Transverse colon (tissue), 4 donors: ENCODE data around the gene FCRL4. TPM values are rescaled to one million over a fixed set of nuclear protein-coding genes. Genes with fewer than 3 reads are reported as not detected.

Source experiments
- DNase-seq: peaks from one replicate; pipeline ENCODE4 v3.0.0-alpha.2; 2019
- H3K27ac ChIP-seq, 4 donors: fragments of 200-600 bp; sonication (generic); 2 replicates each; pipeline ENCODE4 v1.5.1; 2016 to 2018; ENCODE audit warnings: inconsistent platforms in 4 of 4
- H3K27me3 ChIP-seq: fragments of 200-600 bp; sonication (generic); 2 replicates; pipeline ENCODE4 v1.5.1; 2017; ENCODE audit warnings: inconsistent platforms
- H3K36me3 ChIP-seq, 4 donors: fragments of 200-600 bp; sonication (generic); 2 replicates each; pipeline ENCODE4 v1.5.1; 2017 to 2019; ENCODE audit warnings: inconsistent platforms in 4 of 4
- H3K4me1 ChIP-seq, 4 donors: fragments of 200-600 bp; sonication (generic); 2 replicates each; pipeline ENCODE4 v1.5.1; 2017 to 2020; ENCODE audit warnings: inconsistent platforms in 4 of 4
- H3K4me3 ChIP-seq, 4 donors: fragments of 200-600 bp; sonication (generic); 1 replicate in 1 of 4; 2 replicates in 3 of 4; pipeline versions ENCODE4 v1.5.1 to v1.6.1; 2017 to 2019; ENCODE audit warnings: inconsistent platforms in 4 of 4
- H3K9me3 ChIP-seq, 2 donors: fragments of 200-600 bp; sonication (generic); 2 replicates each; pipeline ENCODE4 v1.5.1; 2017 to 2019; ENCODE audit warnings: inconsistent platforms in 2 of 2
- EP300 ChIP-seq: sonication (generic); formaldehyde crosslinking; IDR thresholded peaks from one replicate; pipeline ENCODE4 v1.6.1; 2017; ENCODE audit warnings: antibody characterized with exemption, low read depth
- POLR2A ChIP-seq: fragments of 450-650 bp; IDR thresholded peaks from one replicate; pipeline ENCODE4 v1.6.1; 2016; ENCODE audit warnings: antibody characterized with exemption, mild to moderate bottlenecking, moderate library complexity
- POLR2AphosphoS5 ChIP-seq, 3 donors: sonication (generic); formaldehyde crosslinking; IDR thresholded peaks; one replicate each; pipeline ENCODE4 v1.6.1; 2016; ENCODE audit warnings: antibody characterized with exemption in 3 of 3
- WGBS, 2 donors: methylation state at CpG; one replicate each; pipeline ENCODE4 v1.1.5; 2018; ENCODE audit warnings: low coverage in 1 of 2; 5-methylcytosine and 5-hydroxymethylcytosine counted together
- in situ Hi-C, 4 donors: fragments of 200-750 bp; cut with MboI; loops; one replicate each; pipeline versions ENCODE4 v1.15.0 to v1.15.1; 2017; ENCODE audit warnings: low sequenced_read_pairs in 3 of 4, low pct_ligation_motif_present in 1 of 4, low pct_unique_long_range_greater_than_20kb in 1 of 4
- intact Hi-C: fragments of 100-400 bp; cut with DNase I; formaldehyde crosslinking; loops from one replicate; pipeline ENCODE4 v1.15.1; 2023; ENCODE audit warnings: low total_unique reads
- total RNA-seq, 4 donors: library from RNA; depleted of rRNA; stranded (reverse); fragments of >200 nt; gene quantifications; one replicate each; pipeline ENCODE4 v1.1.0, GENCODE V29; 2016
- TF ChIP-seq, protein P1 (sequence below), 5 experiments: fragments of 200-600 bp in 3 of 5; fragments of 450-650 bp in 2 of 5; sonication (generic) in 3 of 5; IDR thresholded peaks; 1 replicate in 2 of 5; 2 replicates in 3 of 5; pipeline ENCODE4 v1.5.1; 2016 to 2017; ENCODE audit warnings: antibody characterized with exemption in 5 of 5, inconsistent platforms in 3 of 5, mild to moderate bottlenecking in 2 of 5, moderate library complexity in 1 of 5

The FCRL4 gene
- total RNA-seq, 4 donors from 2014 or later = not detected

DNA sequence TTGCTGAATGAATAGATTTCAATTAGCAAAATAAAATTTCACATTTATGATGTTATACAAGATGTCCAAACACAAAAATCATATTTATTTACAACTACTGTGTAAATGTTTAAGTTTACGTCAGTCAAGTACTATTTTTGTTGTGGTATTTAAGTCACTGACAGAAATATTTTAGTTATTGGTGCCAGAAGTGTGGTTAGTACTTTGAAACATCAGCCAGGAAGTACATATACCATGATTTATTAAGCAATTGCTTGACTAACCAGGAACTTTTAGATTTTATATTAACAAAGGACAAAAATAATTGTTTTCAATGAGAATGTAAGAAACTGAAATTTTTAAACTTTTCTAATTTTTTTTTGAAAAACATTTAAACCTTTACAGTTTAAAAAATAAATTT, 2.4 kb upstream of the FCRL4 start:
- in situ Hi-C loops = no loop called here
- WGBS, 2 donors = 44 to 56% methylated on average over 1 of the region's 1 CpG
- intact Hi-C loops = no loop called here

GRCh38 chr1:157596384-157596783, 1.5 kb downstream of the FCRL4 start:
- no peaks in the 10 kb centered on the region for H3K4me1 ChIP-seq
- 74 to 84% methylated on average over 6 of the region's 6 CpGs for WGBS, 2 donors
- no peak overlapping the region for H3K4me3 ChIP-seq
- DNase-seq = no peak
- no peak overlapping the region for H3K27ac ChIP-seq
- no peak for TF ChIP-seq POLR2A
- no peak for TF ChIP-seq POLR2AphosphoS5 (IDR thresholded peaks at IDR 0.05)
- TF ChIP-seq, protein P1, sequence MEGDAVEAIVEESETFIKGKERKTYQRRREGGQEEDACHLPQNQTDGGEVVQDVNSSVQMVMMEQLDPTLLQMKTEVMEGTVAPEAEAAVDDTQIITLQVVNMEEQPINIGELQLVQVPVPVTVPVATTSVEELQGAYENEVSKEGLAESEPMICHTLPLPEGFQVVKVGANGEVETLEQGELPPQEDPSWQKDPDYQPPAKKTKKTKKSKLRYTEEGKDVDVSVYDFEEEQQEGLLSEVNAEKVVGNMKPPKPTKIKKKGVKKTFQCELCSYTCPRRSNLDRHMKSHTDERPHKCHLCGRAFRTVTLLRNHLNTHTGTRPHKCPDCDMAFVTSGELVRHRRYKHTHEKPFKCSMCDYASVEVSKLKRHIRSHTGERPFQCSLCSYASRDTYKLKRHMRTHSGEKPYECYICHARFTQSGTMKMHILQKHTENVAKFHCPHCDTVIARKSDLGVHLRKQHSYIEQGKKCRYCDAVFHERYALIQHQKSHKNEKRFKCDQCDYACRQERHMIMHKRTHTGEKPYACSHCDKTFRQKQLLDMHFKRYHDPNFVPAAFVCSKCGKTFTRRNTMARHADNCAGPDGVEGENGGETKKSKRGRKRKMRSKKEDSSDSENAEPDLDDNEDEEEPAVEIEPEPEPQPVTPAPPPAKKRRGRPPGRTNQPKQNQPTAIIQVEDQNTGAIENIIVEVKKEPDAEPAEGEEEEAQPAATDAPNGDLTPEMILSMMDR (IDR thresholded peaks at IDR 0.05) = no peak
- TF ChIP-seq EP300 = no peak
- intact Hi-C loops (no loop called here), in situ Hi-C loops (no loop called here)
- H3K36me3 ChIP-seq = no peaks in the 10 kb centered on the region
- H3K9me3 ChIP-seq = no peaks in the 10 kb centered on the region
- H3K27me3 ChIP-seq = peaks cover 4% of the 10 kb centered on the region

More for the DNA sequence above, 2.4 kb upstream of the FCRL4 start:
- Histone ChIP-seq H3K27me3 (peaks cover 8% of the 10 kb centered on the region), H3K4me3 (no peak overlapping the region), H3K4me1 (no peaks in the 10 kb centered on the region), H3K9me3 (no peaks in the 10 kb centered on the region), H3K27ac (no peak overlapping the region), H3K36me3 (no peaks in the 10 kb centered on the region)
- no peak for DNase-seq
- TF ChIP-seq POLR2A (no peak), EP300 (no peak), POLR2AphosphoS5 (IDR thresholded peaks at IDR 0.05) (no peak)
- TF ChIP-seq, protein P1 (IDR thresholded peaks at IDR 0.05) = no peak

DNA sequence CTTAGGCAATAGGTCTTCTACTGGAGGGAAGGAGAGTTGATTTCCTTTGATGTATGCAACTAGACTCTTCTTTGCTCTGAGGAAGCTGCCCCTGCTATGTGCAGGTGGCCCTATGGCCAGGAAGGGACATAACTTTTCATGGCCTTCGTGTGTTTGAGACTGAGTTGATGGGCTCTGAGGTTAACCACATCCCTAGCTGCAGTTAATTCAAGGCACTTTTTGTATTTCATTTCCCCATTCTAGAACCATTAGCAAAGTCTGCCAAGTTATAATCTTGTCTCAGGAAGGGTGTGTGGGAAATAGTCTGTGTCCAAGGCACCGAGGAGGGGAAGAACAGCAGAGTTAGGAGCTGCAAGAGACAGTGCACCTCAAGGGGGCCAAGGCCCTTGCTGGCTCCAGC, 2.5 kb downstream of the FCRL4 start:
- in situ Hi-C loops (no loop called here), intact Hi-C loops (no loop called here)
- no peak overlapping the region for H3K27ac ChIP-seq
- no peaks in the 10 kb centered on the region for H3K4me1 ChIP-seq
- H3K4me3 ChIP-seq = no peak overlapping the region
- DNase-seq = peak; percentile 19
- H3K27me3 ChIP-seq = peaks cover 4% of the 10 kb centered on the region
- TF ChIP-seq POLR2A (no peak), EP300 (no peak), POLR2AphosphoS5 (IDR thresholded peaks at IDR 0.05) (no peak)
- TF ChIP-seq, protein P1 (IDR thresholded peaks at IDR 0.05) = no peak
- WGBS, 2 donors = 33 to 66% methylated on average over 1 to 2 of the region's 2 CpGs
- H3K9me3 ChIP-seq = no peaks in the 10 kb centered on the region
- H3K36me3 ChIP-seq = no peaks in the 10 kb centered on the region

- Histone ChIP-seq H3K27me3 (peaks cover 15% of the 10 kb centered on the region), H3K36me3 (no peaks in the 10 kb centered on the region), H3K4me1 (no peaks in the 10 kb centered on the region), H3K4me3 (no peak overlapping the region), H3K27ac (no peak overlapping the region), H3K9me3 (no peaks in the 10 kb centered on the region)
- WGBS, 2 donors = 54% methylated on average over 4 of the region's 4 CpGs; no CpG with 5 or more reads in 1 of the 2 donors
- intact Hi-C loops = loop anchor here (10.0 kb wide), 1 partner anchor 539 kb away; a partner anchor contains a TSS
- no peak for TF ChIP-seq POLR2AphosphoS5 (IDR thresholded peaks at IDR 0.05)
- TF ChIP-seq POLR2A = no peak
- TF ChIP-seq, protein P1 (IDR thresholded peaks at IDR 0.05) = no peak
- TF ChIP-seq EP300 = no peak
- DNase-seq = no peak
- in situ Hi-C loops = no loop called here
Observed at GRCh38 chr1:157585984-157586383, 11.9 kb downstream of the FCRL4 start.
